ENCODE data around the gene MAPT. TPM values are rescaled to one million over a fixed set of nuclear protein-coding genes. Genes with fewer than 3 reads are reported as not detected.

Gene MAPT
- total and polyA plus RNA-seq, 4 donors, result 48.2 to 446 (median 261) TPM

DNA sequence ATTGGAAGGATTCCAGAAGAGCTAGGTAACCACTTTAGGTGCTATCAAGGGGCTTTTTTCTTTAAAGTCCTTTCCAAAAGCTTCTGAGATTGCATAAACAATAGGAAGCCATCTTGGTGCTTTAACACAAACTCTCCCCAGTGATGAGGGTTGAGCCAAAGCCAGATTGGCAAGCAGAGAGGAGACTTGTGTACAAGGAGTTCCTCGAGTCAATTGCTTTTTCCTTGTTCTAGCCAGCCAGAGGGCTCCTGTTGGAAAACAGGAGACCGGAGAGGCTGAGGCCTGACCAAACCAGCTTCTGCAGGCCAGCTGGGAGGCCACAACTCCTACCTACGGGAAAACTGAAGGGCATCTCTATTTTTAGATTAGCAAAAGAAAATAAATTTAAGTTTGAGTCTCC is 46.5 kb downstream of the MAPT start:
- peaks cover 32% of the 10 kb centered on the region for H3K4me1 ChIP-seq (ENCODE audit: control insufficient read depth, insufficient read depth, low read length)
- WGBS (ENCODE audit: insufficient coverage), result 38% methylated on average over 1 of the region's 3 CpGs
- H3K27me3 ChIP-seq (ENCODE audit: control insufficient read depth, insufficient read depth, low read length), result no peaks in the 10 kb centered on the region
- H3K36me3 ChIP-seq (ENCODE audit: control insufficient read depth, insufficient read depth, low read length), result peaks cover 14% of the 10 kb centered on the region
- no peak overlapping the region for H3K27ac ChIP-seq (ENCODE audit: low read depth, low read length)
- no peak overlapping the region for H3K4me3 ChIP-seq (ENCODE audit: low read depth, low read length)
- DNase-seq (ENCODE audit: low read depth in 4 of 6, low spot score in 6 of 6), result peak in 2 of 6 donors; percentile 34 to 72
- no peaks in the 10 kb centered on the region for H3K9me3 ChIP-seq (ENCODE audit: control insufficient read depth, insufficient read depth, low read length)

DNA sequence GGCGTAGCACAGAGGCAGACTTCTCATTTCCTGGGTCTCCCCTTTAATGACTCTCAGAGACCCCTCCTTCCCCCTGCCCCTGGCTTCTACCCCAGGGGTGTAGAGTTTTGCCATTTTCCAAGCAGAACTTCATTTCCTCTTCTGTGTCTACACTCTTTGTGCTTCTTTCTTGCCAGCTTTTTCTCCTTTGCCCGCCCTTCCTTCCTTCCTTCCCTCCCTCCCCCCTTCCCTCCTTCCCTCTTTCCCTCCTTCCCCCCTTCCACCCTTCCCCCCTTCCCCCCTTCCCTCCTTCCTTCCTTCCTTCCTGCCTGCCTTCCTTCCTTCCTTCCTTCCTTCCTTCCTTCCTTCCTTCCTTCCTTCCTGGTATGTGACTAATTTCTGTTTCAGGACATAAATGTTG is 47.0 kb downstream of the MAPT start:
- Histone ChIP-seq H3K36me3 (ENCODE audit: control insufficient read depth, insufficient read depth, low read length) (peaks cover 14% of the 10 kb centered on the region), H3K4me1 (ENCODE audit: control insufficient read depth, insufficient read depth, low read length) (peaks cover 27% of the 10 kb centered on the region)
- 80% methylated on average over 1 of the region's 2 CpGs for WGBS (ENCODE audit: insufficient coverage)

DNA sequence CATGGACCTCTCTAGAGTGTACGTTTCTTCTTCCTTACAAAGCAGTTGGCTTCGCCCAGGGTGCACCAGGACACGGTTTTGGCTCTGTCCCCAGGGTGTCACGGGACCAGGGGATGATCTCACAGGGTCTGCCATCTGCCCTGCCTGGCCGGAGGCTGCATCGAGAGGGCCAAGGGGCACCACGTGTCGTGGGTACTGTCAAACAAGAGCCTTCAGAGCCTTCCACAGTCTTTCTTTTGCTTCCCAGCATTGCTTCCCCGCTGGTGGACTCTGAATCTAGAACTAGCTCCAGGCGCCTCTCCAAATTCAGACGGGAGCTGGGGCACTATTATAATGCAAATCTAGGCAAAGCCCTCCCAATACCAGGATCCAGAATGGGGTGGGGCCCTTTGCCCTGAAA is 47.9 kb downstream of the MAPT start:
- no peak overlapping the region for H3K4me3 ChIP-seq (ENCODE audit: low read depth, low read length)
- H3K27me3 ChIP-seq (ENCODE audit: control insufficient read depth, insufficient read depth, low read length), result no peaks in the 10 kb centered on the region
- DNase-seq (ENCODE audit: low read depth in 4 of 6, low spot score in 6 of 6), result peak in 5 of 6 donors; percentile 36 to 94 (median 60)
- peaks cover 32% of the 10 kb centered on the region for H3K4me1 ChIP-seq (ENCODE audit: control insufficient read depth, insufficient read depth, low read length)
- H3K36me3 ChIP-seq (ENCODE audit: control insufficient read depth, insufficient read depth, low read length), result peaks cover 14% of the 10 kb centered on the region
- H3K9me3 ChIP-seq (ENCODE audit: control insufficient read depth, insufficient read depth, low read length), result no peaks in the 10 kb centered on the region
- H3K27ac ChIP-seq (ENCODE audit: low read depth, low read length), result peak overlapping the region; percentile 29
- WGBS (ENCODE audit: insufficient coverage), result 15% methylated on average over 9 of the region's 11 CpGs

More for the DNA sequence above, 47.0 kb downstream of the MAPT start:
- H3K4me3 ChIP-seq (ENCODE audit: low read depth, low read length), result no peak overlapping the region
- no peak for DNase-seq (ENCODE audit: low read depth in 4 of 6, low spot score in 6 of 6)
- peak overlapping the region; percentile 29 for H3K27ac ChIP-seq (ENCODE audit: low read depth, low read length)
- H3K27me3 ChIP-seq (ENCODE audit: control insufficient read depth, insufficient read depth, low read length), result no peaks in the 10 kb centered on the region
- no peaks in the 10 kb centered on the region for H3K9me3 ChIP-seq (ENCODE audit: control insufficient read depth, insufficient read depth, low read length)

DNA sequence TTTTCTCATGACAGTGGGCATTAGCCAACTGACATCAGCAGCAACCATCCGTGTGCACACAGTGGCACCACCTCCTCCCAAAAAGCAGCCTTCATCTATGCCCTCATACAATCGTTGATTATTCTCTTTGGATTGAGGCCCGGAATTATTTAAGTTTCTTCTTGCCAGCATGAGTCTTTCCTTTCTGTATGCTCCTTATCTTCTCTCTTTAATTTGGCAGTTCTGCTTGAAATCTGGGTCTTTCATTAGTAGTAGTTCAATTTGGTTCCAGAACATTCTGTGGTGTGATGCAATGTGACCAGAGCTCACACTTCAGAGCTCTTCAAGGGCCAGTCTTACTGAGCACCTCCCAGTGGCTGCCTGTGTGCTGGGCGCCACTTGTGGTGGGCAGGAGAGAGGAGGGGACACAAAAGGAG is 52.5 kb downstream of the MAPT start:
- Histone ChIP-seq H3K9me3 (ENCODE audit: control insufficient read depth, insufficient read depth, low read length) (no peaks in the 10 kb centered on the region), H3K27me3 (ENCODE audit: control insufficient read depth, insufficient read depth, low read length) (peaks cover 6% of the 10 kb centered on the region), H3K4me1 (ENCODE audit: control insufficient read depth, insufficient read depth, low read length) (peaks cover 36% of the 10 kb centered on the region), H3K27ac (ENCODE audit: low read depth, low read length) (no peak overlapping the region), H3K36me3 (ENCODE audit: control insufficient read depth, insufficient read depth, low read length) (peaks cover 14% of the 10 kb centered on the region), H3K4me3 (ENCODE audit: low read depth, low read length) (no peak overlapping the region)
- 60% methylated on average over 4 of the region's 4 CpGs for WGBS (ENCODE audit: insufficient coverage)
- DNase-seq (ENCODE audit: low read depth in 4 of 6, low spot score in 6 of 6), result peak in 1 of 6 donors; percentile 40

DNA sequence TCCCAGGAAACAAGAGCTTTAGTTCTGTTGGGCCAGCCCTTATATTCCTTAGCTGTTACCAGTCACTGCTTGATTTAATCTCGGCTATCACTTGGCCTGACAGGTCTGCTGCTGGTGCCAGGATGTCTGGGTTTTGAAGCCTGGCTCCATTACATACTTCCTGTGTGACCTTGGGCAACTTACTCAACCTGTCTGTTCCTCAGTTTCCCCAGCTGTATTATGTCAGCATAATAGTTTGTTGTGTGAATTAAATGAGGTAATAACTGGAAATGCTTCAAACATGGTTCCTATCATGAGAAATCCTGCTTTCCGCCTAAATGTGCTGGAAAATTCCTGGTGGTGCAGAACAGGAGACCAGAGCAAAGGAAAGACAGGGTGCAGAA is 54.1 kb downstream of the MAPT start:
- H3K9me3 ChIP-seq (ENCODE audit: control insufficient read depth, insufficient read depth, low read length), result no peaks in the 10 kb centered on the region
- no peak overlapping the region for H3K27ac ChIP-seq (ENCODE audit: low read depth, low read length)
- 67% methylated on average over 2 of the region's 2 CpGs for WGBS (ENCODE audit: insufficient coverage)
- no peak for DNase-seq (ENCODE audit: low read depth in 4 of 6, low spot score in 6 of 6)
- H3K4me1 ChIP-seq (ENCODE audit: control insufficient read depth, insufficient read depth, low read length), result peaks cover 28% of the 10 kb centered on the region
- no peak overlapping the region for H3K4me3 ChIP-seq (ENCODE audit: low read depth, low read length)
- peaks cover 16% of the 10 kb centered on the region for H3K36me3 ChIP-seq (ENCODE audit: control insufficient read depth, insufficient read depth, low read length)
- peaks cover 6% of the 10 kb centered on the region for H3K27me3 ChIP-seq (ENCODE audit: control insufficient read depth, insufficient read depth, low read length)

DNA sequence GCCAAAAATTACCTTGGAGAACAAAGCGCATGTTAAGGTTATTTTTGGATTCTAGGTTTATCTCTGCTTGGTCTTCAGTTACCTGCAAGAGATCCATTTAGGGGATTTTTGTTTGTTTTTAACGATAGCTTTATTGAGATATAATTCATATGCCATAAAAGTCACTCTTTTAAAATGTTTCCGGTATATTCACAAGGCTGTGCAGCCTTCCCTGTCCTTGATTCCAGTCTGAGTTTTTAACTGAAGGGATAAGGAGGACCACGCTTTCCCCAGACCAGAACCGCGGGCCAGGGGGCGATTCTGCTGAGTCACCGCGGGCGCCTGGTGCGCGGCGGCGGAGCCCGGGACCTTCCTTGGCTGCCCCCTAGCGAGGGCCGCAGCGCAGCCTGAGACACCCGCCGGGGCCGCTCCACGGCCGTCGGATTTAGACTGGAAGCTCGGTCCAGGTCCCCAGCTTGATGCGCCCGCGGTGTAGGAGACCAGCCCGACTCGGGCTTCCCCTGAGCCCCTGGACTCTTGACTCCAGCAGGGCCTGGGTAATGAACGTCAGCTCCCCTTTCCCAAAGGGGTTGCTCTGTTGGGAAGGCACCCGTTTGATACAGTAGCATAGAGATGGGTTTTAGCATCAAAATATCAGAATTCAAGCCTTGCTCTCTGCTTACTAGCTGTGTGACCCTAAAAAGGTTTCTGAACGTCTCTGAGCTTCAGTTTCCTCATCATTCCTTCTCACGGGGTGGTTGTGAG is 54.7 kb downstream of the MAPT start:
- DNase-seq (ENCODE audit: low read depth in 4 of 6, low spot score in 6 of 6), result peak in 3 of 6 donors; percentile 24 to 68 (median 35)
- Histone ChIP-seq H3K9me3 (ENCODE audit: control insufficient read depth, insufficient read depth, low read length) (no peaks in the 10 kb centered on the region), H3K27ac (ENCODE audit: low read depth, low read length) (no peak overlapping the region), H3K4me1 (ENCODE audit: control insufficient read depth, insufficient read depth, low read length) (peaks cover 28% of the 10 kb centered on the region), H3K27me3 (ENCODE audit: control insufficient read depth, insufficient read depth, low read length) (peaks cover 6% of the 10 kb centered on the region), H3K4me3 (ENCODE audit: low read depth, low read length) (no peak overlapping the region), H3K36me3 (ENCODE audit: control insufficient read depth, insufficient read depth, low read length) (peaks cover 12% of the 10 kb centered on the region)
- 8% methylated on average over 29 of the region's 34 CpGs for WGBS (ENCODE audit: insufficient coverage)

DNA sequence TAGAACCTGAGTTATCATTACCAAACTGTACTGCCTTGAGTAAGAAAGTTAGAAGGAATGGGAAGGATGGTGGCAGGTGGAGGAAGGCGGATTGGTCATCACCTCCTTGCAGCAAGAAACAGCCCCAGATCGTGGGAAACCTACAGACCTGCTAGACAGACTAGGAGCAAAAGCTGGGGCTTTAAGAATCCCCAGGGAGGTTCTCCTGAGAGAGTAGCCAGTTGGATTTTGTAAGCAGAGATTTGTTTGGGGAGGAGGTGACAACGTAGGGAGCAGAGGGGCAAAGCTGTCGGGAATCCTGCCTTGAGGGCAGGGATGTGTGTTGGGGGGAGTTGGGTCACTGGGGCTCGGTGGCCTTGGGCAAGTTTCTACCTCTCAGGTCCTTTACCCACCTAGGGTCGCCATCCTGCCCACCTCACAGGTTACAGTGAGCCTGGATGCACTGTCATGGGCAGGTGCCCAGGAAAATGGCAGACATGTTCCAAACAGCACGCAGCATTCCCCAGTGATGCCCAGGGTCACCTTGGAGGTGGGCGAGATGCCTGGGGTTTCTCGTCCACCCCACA is 55.5 kb downstream of the MAPT start:
- H3K9me3 ChIP-seq (ENCODE audit: control insufficient read depth, insufficient read depth, low read length), result no peaks in the 10 kb centered on the region
- H3K4me1 ChIP-seq (ENCODE audit: control insufficient read depth, insufficient read depth, low read length), result peaks cover 25% of the 10 kb centered on the region
- no peak for DNase-seq (ENCODE audit: low read depth in 4 of 6, low spot score in 6 of 6)
- H3K36me3 ChIP-seq (ENCODE audit: control insufficient read depth, insufficient read depth, low read length), result peaks cover 4% of the 10 kb centered on the region
- H3K27me3 ChIP-seq (ENCODE audit: control insufficient read depth, insufficient read depth, low read length), result peaks cover 6% of the 10 kb centered on the region
- no peak overlapping the region for H3K27ac ChIP-seq (ENCODE audit: low read depth, low read length)
- WGBS (ENCODE audit: insufficient coverage), result 85% methylated on average over 9 of the region's 9 CpGs
- H3K4me3 ChIP-seq (ENCODE audit: low read depth, low read length), result no peak overlapping the region

DNA sequence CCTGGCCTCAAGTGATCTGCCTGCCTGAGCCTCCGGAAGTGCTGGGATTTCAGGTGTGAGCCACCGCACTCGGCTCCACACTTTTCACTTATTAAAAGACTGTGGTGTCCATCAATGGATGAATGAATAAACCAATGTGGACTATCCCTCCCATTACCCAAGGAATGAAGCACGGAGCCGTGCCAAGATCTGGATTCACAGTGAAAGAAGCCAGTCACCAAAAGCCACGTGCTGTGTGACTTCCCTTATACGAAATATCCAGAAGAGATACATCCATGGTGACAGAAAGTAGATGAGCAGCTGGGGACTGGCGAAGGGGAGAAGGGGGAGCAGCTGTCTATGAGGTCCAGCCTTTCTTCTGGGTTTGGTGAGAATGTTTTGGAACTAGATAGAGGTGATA is 56.5 kb downstream of the MAPT start:
- Histone ChIP-seq H3K4me3 (ENCODE audit: low read depth, low read length) (no peak overlapping the region), H3K9me3 (ENCODE audit: control insufficient read depth, insufficient read depth, low read length) (no peaks in the 10 kb centered on the region), H3K27me3 (ENCODE audit: control insufficient read depth, insufficient read depth, low read length) (peaks cover 6% of the 10 kb centered on the region), H3K27ac (ENCODE audit: low read depth, low read length) (no peak overlapping the region), H3K36me3 (ENCODE audit: control insufficient read depth, insufficient read depth, low read length) (peaks cover 2% of the 10 kb centered on the region), H3K4me1 (ENCODE audit: control insufficient read depth, insufficient read depth, low read length) (peaks cover 25% of the 10 kb centered on the region)
- DNase-seq (ENCODE audit: low read depth in 4 of 6, low spot score in 6 of 6), result peak in 1 of 6 donors; percentile 37
- WGBS (ENCODE audit: insufficient coverage), result 71% methylated on average over 1 of the region's 8 CpGs

DNA sequence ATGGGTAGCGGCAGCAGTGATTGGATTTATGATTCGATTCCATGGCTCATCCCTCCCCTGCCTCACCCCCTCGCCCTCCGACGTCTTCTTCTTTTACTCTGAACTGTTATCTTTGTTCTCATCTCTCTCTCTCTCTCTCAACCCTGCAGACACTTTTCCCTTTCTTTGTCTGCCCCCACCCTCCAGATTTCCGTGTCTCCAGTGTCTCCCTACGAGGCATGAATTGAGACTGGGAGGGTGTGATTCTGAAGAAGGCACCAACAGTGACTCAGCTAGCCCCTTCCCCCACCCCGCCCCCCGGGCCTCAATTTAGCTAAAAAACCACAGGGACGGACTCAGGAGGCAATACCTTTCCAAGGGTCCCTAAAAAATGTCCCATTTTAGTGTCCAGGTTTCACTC is 57.0 kb downstream of the MAPT start:
- peaks cover 2% of the 10 kb centered on the region for H3K36me3 ChIP-seq (ENCODE audit: control insufficient read depth, insufficient read depth, low read length)
- no peak for DNase-seq (ENCODE audit: low read depth in 4 of 6, low spot score in 6 of 6)
- WGBS (ENCODE audit: insufficient coverage), result 33% methylated on average over 3 of the region's 10 CpGs
- no peak overlapping the region for H3K4me3 ChIP-seq (ENCODE audit: low read depth, low read length)
- no peaks in the 10 kb centered on the region for H3K9me3 ChIP-seq (ENCODE audit: control insufficient read depth, insufficient read depth, low read length)
- H3K27me3 ChIP-seq (ENCODE audit: control insufficient read depth, insufficient read depth, low read length), result peaks cover 6% of the 10 kb centered on the region
- peaks cover 25% of the 10 kb centered on the region for H3K4me1 ChIP-seq (ENCODE audit: control insufficient read depth, insufficient read depth, low read length)
- no peak overlapping the region for H3K27ac ChIP-seq (ENCODE audit: low read depth, low read length)

DNA sequence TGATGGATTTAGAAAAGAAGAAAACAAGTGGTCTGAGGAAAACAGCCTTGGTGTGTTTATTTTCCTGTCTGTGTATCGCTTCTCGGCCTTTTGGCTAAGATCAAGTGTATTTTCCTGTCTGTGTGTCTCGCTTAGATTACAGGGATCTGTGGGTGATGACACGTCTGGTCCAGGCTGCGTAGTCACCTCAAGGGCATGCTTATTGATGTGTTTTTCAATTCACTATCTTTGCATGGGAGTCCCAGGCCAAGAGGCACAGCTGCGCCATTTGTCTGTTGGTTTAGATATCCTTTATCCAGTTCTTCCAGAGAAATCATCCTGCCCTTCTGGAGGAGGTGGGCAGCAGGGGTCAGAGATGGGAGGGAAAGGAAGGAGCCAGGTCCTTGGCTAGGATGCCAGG is 57.6 kb downstream of the MAPT start:
- H3K4me3 ChIP-seq (ENCODE audit: low read depth, low read length), result no peak overlapping the region
- 80% methylated on average over 2 of the region's 6 CpGs for WGBS (ENCODE audit: insufficient coverage)
- no peak for DNase-seq (ENCODE audit: low read depth in 4 of 6, low spot score in 6 of 6)
- H3K36me3 ChIP-seq (ENCODE audit: control insufficient read depth, insufficient read depth, low read length), result peaks cover 2% of the 10 kb centered on the region
- peaks cover 6% of the 10 kb centered on the region for H3K27me3 ChIP-seq (ENCODE audit: control insufficient read depth, insufficient read depth, low read length)
- H3K27ac ChIP-seq (ENCODE audit: low read depth, low read length), result no peak overlapping the region
- H3K9me3 ChIP-seq (ENCODE audit: control insufficient read depth, insufficient read depth, low read length), result no peaks in the 10 kb centered on the region
- H3K4me1 ChIP-seq (ENCODE audit: control insufficient read depth, insufficient read depth, low read length), result peaks cover 21% of the 10 kb centered on the region
